GM12878 (cell line): ENCODE results near the gene APOBEC3B. TPM values are rescaled to one million over a fixed set of nuclear protein-coding genes. Genes with fewer than 3 reads are reported as not detected.

Source experiments
- CBX3 ChIP-seq: fragments of 200-600 bp; sonication (generic); IDR thresholded peaks from 2 replicates; pipeline ENCODE4 v1.6.1; 2016; ENCODE audit warnings: low read depth, borderline replicate concordance
- GABPA ChIP-seq: IDR thresholded peaks from 2 replicates; pipeline ENCODE4 v1.6.1; 2014; ENCODE audit warnings: antibody characterized with exemption, low read depth, mild to moderate bottlenecking, inconsistent platforms
- IRF5 ChIP-seq: fragments of 450-650 bp; IDR thresholded peaks from 2 replicates; pipeline ENCODE4 v1.6.1; 2017; ENCODE audit warnings: borderline replicate concordance
- NFXL1 ChIP-seq: fragments of 450-650 bp; IDR thresholded peaks from 2 replicates; pipeline ENCODE4 v1.6.1; 2017; ENCODE audit warnings: antibody characterized with exemption, mild to moderate bottlenecking, borderline replicate concordance
- POLR2A ChIP-seq: IDR thresholded peaks from 2 replicates; pipeline ENCODE4 v1.6.1; 2011; ENCODE audit warnings: low read depth, mild to moderate bottlenecking, low read length
- RB1 ChIP-seq: fragments of 450-650 bp; formaldehyde crosslinking; IDR thresholded peaks from 2 replicates; pipeline ENCODE4 v1.6.1; 2017; ENCODE audit warnings: mild to moderate bottlenecking, borderline replicate concordance
- RCOR1 ChIP-seq: conservative IDR thresholded peaks from 2 replicates; pipeline ENCODE4 v1.6.1; 2012; ENCODE audit warnings: low read depth, low read length, improper control_type of control experiment
- RELA ChIP-seq: fragments of 450-650 bp; IDR thresholded peaks from 2 replicates; pipeline ENCODE4 v1.8.0; 2014; ENCODE audit warnings: borderline replicate concordance; ENCODE audit not compliant: partially characterized antibody
- RELB ChIP-seq: fragments of 450-650 bp; IDR thresholded peaks from 2 replicates; pipeline ENCODE4 v1.6.1; 2017; ENCODE audit warnings: low read depth, mild to moderate bottlenecking, moderate library complexity
- RFX5 ChIP-seq: IDR thresholded peaks from 2 replicates; pipeline ENCODE4 v1.6.1; 2011; ENCODE audit warnings: low read depth, low read length, improper control_type of control experiment
- SIX5 ChIP-seq: IDR thresholded peaks from 2 replicates; pipeline ENCODE4 v1.6.1; 2011; ENCODE audit warnings: mild to moderate bottlenecking, low read depth, low read length, moderate library complexity; ENCODE audit not compliant: severe bottlenecking
- STAT3 ChIP-seq: IDR thresholded peaks from 2 replicates; pipeline ENCODE4 v1.6.1; 2011; ENCODE audit warnings: low read depth, low read length, improper control_type of control experiment
- ZBTB33 ChIP-seq: fragments of 450-650 bp; IDR thresholded peaks from 2 replicates; pipeline ENCODE4 v1.6.1; 2017; ENCODE audit warnings: mild to moderate bottlenecking
- ZSCAN29 ChIP-seq: fragments of 450-650 bp; IDR thresholded peaks from 2 replicates; pipeline ENCODE4 v1.6.1; 2017; ENCODE audit warnings: mild to moderate bottlenecking, moderate library complexity
- ZZZ3 ChIP-seq: IDR thresholded peaks from 2 replicates; pipeline ENCODE4 v1.6.1; 2011; ENCODE audit warnings: low read depth; ENCODE audit not compliant: control insufficient read depth, insufficient read length
- polyA plus RNA-seq, 11 experiments: library from polyadenylated mRNA; depleted of rRNA in 4 of 11; unstranded in 6 of 11; stranded (reverse) in 5 of 11; fragments of >200 nt; fragmentation: Nextera tagmentation in 4 of 11; fragmentation: Illumina TruSeq in 1 of 11; extraction: Ambion mirVana in 4 of 11; extraction: Trizol in 1 of 11; gene quantifications; 1 replicate in 1 of 11; 2 replicates in 10 of 11; pipeline versions ENCODE4 v1.2.1 to v1.2.3, GENCODE V29; 2011 to 2016; ENCODE audit warnings: inconsistent platforms in 2 of 11, missing spikeins in 2 of 11, low read depth in 1 of 11
- total RNA-seq, 4 experiments: library from RNA; depleted of rRNA in 3 of 4; stranded (reverse); fragments of >200 nt in 3 of 4; fragmentation: Illumina TruSeq in 1 of 4; extraction: Trizol in 1 of 4; gene quantifications; 2 replicates each; pipeline versions ENCODE4 v1.2.1 to v1.2.3, GENCODE V29; 2013 to 2021
- TF ChIP-seq, protein P1 (sequence below): fragments of 150-350 bp; IDR thresholded peaks from 2 replicates; pipeline ENCODE4 v1.6.1; 2014; ENCODE audit warnings: mild to moderate bottlenecking, low read depth, low read length
- TF ChIP-seq, protein P2 (sequence below): IDR thresholded peaks from 2 replicates; pipeline ENCODE4 v1.6.1; 2012; ENCODE audit warnings: low read length, inconsistent platforms
- TF ChIP-seq, protein P3 (sequence below): IDR thresholded peaks from 2 replicates; pipeline ENCODE4 v1.6.1; 2012; ENCODE audit warnings: mild to moderate bottlenecking, low read depth, low read length

The APOBEC3B gene
- total and polyA plus RNA-seq, 10 of the 15 experiments (the other 5 are each of a cell fraction or from before 2014, with no cell fraction given) = 2.4 to 75.1 (median 30.9) TPM

DNA sequence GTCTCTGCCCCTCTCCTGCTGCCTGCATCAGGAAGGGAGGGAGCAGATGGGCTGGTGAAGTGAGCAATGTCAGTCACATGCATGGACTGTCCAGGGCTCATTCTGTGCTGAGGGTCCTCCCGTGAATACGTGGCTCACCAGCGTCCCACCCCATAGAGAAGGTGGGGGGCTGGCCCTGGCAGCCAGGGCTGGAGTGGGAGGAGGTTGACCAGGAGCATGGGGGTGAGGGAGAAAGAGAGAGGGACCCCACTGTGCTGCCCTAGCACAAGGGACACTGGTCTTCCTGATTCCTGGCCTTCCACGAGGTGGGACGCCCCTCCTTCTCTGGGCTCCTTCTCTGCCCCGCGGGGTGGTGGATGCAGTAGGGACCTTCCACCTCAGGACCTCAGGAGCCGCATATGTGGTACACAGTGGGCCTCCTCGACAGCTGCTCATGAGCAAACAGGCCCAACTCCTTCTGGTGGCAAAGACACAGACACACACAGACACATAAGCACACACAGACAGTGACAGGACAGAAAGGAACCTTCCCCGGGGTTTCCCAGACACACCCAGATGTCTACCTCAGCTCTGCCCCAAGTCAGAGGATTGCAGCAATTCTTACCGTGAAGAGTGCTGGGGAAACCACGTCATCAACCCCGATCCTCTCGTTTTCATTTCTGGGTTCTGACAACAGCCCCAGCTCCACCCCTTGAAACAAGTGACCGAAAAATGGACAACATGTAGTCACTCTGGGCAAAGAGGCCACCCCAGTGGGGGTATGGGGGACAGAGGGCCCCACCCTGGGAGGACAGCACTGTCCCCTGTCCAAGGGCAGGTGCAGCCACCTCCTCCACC is 28.4 kb upstream of the APOBEC3B start (continued):
- TF ChIP-seq, protein P1, sequence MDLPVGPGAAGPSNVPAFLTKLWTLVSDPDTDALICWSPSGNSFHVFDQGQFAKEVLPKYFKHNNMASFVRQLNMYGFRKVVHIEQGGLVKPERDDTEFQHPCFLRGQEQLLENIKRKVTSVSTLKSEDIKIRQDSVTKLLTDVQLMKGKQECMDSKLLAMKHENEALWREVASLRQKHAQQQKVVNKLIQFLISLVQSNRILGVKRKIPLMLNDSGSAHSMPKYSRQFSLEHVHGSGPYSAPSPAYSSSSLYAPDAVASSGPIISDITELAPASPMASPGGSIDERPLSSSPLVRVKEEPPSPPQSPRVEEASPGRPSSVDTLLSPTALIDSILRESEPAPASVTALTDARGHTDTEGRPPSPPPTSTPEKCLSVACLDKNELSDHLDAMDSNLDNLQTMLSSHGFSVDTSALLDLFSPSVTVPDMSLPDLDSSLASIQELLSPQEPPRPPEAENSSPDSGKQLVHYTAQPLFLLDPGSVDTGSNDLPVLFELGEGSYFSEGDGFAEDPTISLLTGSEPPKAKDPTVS = no peak
- TF ChIP-seq RELB = peak; percentile 58; the same call in 1 of the 2 replicates
- TF ChIP-seq ZBTB33 = no peak
- no peak for TF ChIP-seq IRF5
- TF ChIP-seq RB1 = no peak
- no peak for TF ChIP-seq RCOR1
- TF ChIP-seq, protein P2, sequence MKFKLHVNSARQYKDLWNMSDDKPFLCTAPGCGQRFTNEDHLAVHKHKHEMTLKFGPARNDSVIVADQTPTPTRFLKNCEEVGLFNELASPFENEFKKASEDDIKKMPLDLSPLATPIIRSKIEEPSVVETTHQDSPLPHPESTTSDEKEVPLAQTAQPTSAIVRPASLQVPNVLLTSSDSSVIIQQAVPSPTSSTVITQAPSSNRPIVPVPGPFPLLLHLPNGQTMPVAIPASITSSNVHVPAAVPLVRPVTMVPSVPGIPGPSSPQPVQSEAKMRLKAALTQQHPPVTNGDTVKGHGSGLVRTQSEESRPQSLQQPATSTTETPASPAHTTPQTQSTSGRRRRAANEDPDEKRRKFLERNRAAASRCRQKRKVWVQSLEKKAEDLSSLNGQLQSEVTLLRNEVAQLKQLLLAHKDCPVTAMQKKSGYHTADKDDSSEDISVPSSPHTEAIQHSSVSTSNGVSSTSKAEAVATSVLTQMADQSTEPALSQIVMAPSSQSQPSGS = no peak
- no peak for TF ChIP-seq GABPA
- no peak for TF ChIP-seq ZSCAN29
- TF ChIP-seq RELA = peak; percentile 74
- no peak for TF ChIP-seq NFXL1
- no peak for TF ChIP-seq RFX5
- no peak for TF ChIP-seq STAT3
- TF ChIP-seq, protein P3, sequence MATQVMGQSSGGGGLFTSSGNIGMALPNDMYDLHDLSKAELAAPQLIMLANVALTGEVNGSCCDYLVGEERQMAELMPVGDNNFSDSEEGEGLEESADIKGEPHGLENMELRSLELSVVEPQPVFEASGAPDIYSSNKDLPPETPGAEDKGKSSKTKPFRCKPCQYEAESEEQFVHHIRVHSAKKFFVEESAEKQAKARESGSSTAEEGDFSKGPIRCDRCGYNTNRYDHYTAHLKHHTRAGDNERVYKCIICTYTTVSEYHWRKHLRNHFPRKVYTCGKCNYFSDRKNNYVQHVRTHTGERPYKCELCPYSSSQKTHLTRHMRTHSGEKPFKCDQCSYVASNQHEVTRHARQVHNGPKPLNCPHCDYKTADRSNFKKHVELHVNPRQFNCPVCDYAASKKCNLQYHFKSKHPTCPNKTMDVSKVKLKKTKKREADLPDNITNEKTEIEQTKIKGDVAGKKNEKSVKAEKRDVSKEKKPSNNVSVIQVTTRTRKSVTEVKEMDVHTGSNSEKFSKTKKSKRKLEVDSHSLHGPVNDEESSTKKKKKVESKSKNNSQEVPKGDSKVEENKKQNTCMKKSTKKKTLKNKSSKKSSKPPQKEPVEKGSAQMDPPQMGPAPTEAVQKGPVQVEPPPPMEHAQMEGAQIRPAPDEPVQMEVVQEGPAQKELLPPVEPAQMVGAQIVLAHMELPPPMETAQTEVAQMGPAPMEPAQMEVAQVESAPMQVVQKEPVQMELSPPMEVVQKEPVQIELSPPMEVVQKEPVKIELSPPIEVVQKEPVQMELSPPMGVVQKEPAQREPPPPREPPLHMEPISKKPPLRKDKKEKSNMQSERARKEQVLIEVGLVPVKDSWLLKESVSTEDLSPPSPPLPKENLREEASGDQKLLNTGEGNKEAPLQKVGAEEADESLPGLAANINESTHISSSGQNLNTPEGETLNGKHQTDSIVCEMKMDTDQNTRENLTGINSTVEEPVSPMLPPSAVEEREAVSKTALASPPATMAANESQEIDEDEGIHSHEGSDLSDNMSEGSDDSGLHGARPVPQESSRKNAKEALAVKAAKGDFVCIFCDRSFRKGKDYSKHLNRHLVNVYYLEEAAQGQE = no peak
- peak; percentile 77 for TF ChIP-seq POLR2A
- no peak for TF ChIP-seq CBX3
- no peak for TF ChIP-seq SIX5
- no peak for TF ChIP-seq ZZZ3
